Activated T-cell treated with anti-CD3 and anti-CD28 coated beads, Interleukin-2, amount 50 U/mL, for 4 hours (primary cell): ENCODE data around the gene KIF26A. TPM values are rescaled to one million over a fixed set of nuclear protein-coding genes. Genes with fewer than 3 reads are reported as not detected.
"Not testable (repeated sequence)": the region's sequence is repeated elsewhere in the genome, so short reads cannot be mapped to it uniquely, and the experiment has no call there.

Experiments used
- ATAC-seq, 2 donors: fragments of 200-7000 bp; cut with Tn5 transposase; one replicate each; pipeline ENCODE4 v1.10.0; 2021
- DNase-seq: peaks from one replicate; pipeline ENCODE4 v3.0.0-alpha.2; 2020
- H3K27me3 Mint-ChIP-seq: one replicate; pipeline ENCODE4 v1.8.0; 2021; ENCODE audit warnings: low read depth, mixed read lengths
- H3K36me3 Mint-ChIP-seq: one replicate; pipeline ENCODE4 v1.8.0; 2022; ENCODE audit warnings: mixed read lengths; ENCODE audit not compliant: insufficient read depth
- H3K4me1 Mint-ChIP-seq: one replicate; pipeline ENCODE4 v1.8.0; 2021; ENCODE audit warnings: low read depth, mixed read lengths
- H3K4me3 Mint-ChIP-seq: one replicate; pipeline ENCODE4 v1.8.0; 2021; ENCODE audit warnings: mild to moderate bottlenecking, moderate library complexity, mixed read lengths
- H3K9me3 Mint-ChIP-seq: one replicate; pipeline ENCODE4 v1.8.0; 2021; ENCODE audit warnings: mixed read lengths
- total RNA-seq, 3 donors: library from RNA; stranded (reverse); gene quantifications; one replicate each; pipeline ENCODE4 v1.2.1, GENCODE V29; 2021

KIF26A gene
- total RNA-seq, 3 donors from 2014 or later, result 0.24 to 0.86 (median 0.40) TPM

DNA sequence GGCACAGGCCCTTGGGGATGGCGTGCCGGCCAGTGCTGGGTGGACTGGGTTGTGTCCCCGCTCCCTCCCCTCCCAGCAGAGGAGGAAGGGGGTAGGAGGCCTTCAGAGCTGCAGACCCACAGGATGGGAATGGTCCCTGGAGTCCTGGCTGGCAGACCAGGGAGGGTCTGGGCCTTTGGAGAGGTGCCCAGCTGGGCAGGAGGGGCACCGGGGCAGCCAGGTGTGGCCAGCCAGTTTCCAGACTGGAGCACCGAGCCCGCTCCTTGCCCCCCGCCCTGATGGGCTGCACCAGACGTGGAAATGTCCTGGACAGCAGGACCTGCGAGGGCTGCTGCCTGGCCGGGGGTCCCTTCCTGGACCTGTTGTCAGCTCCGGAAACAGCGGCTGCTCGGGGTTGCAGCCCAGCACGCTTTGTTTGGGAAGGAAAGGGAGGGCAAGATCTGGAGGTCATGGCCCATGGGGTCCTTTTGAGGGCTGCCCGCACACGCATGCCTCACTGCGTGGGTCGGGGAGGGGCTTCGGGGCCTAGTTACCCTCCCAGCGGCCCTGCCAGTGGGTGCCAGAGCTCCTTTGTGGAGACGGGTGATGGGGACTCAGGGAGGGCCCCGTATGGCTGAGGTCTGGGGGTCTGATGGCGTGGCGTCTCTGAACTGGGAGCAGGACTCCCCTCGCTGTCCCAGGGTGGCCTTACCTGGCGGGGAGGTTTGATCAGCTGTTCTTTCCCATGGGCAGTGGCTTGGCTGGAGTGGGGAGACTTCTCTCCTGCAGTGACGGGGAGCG, 9.1 kb downstream of the KIF26A start:
- no peaks in the 10 kb centered on the region for H3K9me3 Mint-ChIP-seq
- no peak overlapping the region for H3K4me3 Mint-ChIP-seq
- H3K36me3 Mint-ChIP-seq, result no peaks in the 10 kb centered on the region
- no peak for DNase-seq
- ATAC-seq, result no peak
- peaks cover 4% of the 10 kb centered on the region for H3K27me3 Mint-ChIP-seq
- no peaks in the 10 kb centered on the region for H3K4me1 Mint-ChIP-seq

DNA sequence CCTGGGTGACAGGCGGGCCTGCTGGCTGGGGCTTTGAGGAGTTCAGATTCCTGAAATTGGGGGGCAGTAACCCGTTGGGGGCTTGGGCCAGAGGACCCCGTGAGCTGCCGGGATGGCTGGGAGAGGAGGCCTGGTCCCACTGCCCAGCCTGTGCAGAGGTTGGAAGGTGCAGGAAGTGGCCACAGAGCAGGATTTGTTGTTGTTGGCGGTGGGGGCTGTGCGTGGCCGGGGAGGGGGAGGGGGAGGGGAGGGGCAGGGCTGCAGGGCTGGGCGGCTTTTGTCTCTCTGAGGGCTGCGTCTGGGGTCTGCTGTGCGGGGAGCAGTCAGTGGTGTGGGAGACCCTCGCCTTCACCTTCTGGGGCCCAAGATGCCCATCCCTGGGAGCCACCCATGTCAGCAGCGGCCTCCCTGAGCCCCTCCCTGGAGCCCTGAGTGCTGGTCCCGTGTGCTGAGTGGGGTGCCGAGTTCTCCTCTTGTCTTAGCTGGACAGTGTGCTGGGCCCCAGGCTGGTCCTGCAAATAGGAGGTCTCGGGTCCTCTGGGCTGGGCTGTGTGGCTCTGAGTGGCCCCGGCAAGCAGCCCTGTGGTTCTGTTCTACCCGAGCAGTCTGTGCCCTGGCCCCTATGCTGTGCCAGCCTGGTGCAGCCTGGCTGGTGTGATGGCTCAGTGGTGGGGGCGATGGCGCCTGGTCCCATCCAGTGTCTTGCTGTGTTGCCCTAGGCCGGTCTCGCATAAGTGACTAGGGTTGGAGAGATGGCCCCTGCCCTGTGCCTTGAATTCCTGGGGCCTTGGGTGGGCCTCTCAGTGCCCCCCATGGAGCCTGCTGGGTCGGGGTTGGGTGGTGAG, 10.3 kb downstream of the KIF26A start:
- peaks cover 3% of the 10 kb centered on the region for H3K27me3 Mint-ChIP-seq
- no peaks in the 10 kb centered on the region for H3K36me3 Mint-ChIP-seq
- no peaks in the 10 kb centered on the region for H3K9me3 Mint-ChIP-seq
- no peaks in the 10 kb centered on the region for H3K4me1 Mint-ChIP-seq
- DNase-seq (no peak), ATAC-seq (no peak)
- no peak overlapping the region for H3K4me3 Mint-ChIP-seq

DNA sequence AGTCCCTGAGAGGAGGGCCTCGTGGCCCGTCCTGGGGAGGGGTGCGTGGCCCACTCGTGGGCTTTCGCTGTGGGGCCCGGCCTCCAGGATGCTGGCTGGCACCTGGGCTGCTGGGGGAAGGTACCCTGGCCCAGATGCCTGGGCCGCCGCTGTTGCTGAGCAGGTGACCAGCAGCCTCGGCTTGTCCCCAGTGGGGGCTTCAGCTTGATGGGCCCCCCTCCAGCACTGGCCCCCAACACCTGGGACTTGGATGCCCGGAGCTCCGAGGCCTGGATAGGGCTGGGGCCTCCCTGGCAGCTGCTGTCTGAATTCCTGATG, 10.8 kb downstream of the KIF26A start:
- Mint-ChIP-seq H3K9me3 (no peaks in the 10 kb centered on the region), H3K36me3 (no peaks in the 10 kb centered on the region), H3K4me1 (no peaks in the 10 kb centered on the region), H3K4me3 (no peak overlapping the region), H3K27me3 (peaks cover 3% of the 10 kb centered on the region)
- no peak for ATAC-seq
- DNase-seq, result no peak

DNA sequence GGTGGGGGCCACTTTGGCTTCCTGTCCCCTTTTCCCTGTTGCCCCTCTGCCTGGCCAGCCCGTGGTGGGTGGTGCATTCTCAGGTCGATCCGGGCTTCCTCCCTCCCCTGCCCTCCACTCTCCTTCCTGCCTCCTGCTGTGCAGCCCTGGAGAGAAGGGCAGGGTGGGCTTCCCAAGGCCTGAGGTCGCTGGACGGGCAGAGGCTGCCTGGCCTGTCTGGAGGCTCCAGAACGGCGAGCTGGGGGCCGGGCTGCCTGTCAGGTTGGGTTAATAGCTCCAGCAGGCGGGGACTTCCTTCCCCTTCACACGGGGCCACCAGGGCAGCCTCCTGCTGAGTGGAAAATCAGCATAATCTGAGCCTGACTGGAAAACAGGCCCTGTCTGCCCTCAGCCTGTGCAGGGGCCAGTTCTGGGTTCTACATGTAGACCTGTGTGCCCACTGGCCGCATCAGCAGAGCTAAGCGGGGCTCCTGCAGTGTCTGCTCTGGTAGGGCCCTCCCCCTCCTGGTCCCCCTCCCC, 11.3 kb downstream of the KIF26A start:
- Mint-ChIP-seq H3K9me3 (no peaks in the 10 kb centered on the region), H3K4me3 (no peak overlapping the region), H3K27me3 (peaks cover 3% of the 10 kb centered on the region), H3K36me3 (no peaks in the 10 kb centered on the region), H3K4me1 (no peaks in the 10 kb centered on the region)
- ATAC-seq (peak; percentile 49), DNase-seq (no peak)

DNA sequence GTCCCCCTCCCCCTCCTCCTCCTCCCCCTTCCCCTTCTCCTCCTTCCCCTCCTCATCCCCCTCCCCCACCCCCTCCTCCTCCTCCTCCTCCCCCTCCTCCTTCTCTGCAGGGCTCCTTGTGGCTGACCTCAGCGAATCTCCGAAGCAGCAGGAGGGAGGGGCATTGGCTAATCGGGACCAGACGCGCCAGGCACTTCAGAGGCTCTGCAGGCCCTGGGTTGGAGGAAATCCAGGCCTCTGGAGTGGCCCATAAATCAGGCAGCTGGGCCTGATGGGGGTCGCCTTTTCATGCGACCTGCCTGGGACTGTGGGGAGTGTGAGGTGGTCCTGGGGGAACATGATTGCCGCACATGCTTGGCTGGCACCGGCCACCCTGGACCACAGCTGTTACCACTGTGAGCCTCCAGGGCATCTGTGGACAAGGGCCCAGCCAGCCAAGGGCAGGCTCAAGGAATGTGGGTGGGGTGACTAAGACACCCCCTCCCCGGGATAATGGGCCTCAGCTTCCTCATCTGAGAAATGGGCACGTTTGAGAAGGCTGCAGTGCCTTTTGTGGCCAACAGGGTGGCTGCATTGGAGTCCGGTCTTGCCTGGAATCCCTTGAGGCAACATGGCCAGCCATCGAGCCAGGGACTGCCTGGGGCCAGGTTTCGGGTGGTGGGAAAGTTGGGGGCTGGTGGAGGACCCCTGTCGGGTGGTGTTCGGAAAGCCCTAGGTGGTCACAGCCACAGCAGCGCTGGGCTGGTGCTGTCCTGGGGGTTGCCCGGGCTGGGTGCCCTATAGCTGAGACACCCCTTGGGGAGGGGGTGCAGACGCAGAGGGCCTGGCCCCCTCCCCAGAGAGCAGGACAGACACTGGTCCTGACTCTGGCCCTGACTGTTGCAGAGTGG, 12.0 kb downstream of the KIF26A start:
- Mint-ChIP-seq H3K4me3 (no peak overlapping the region), H3K4me1 (no peaks in the 10 kb centered on the region), H3K9me3 (no peaks in the 10 kb centered on the region), H3K27me3 (peaks cover 2% of the 10 kb centered on the region), H3K36me3 (no peaks in the 10 kb centered on the region)
- DNase-seq (no peak), ATAC-seq (no peak)

DNA sequence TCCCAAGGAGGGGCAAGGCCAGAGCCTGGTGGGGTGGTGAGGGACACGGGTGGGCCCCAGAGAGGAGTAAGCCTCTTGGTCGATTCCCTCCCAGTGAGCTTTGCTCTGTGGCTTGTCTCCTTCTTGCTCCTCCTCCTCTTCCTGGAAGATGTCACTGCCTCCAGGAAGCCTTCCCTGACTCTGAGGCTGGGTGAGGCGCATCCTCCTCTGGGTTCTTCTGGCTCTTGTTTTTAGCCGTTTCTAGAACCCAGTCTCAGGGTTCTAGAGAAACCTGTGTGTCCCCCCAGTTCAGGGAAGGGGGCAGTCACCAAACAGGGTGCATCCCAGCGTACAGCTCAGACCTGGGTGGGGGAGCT, 12.6 kb downstream of the KIF26A start:
- Mint-ChIP-seq H3K36me3 (no peaks in the 10 kb centered on the region), H3K9me3 (no peaks in the 10 kb centered on the region), H3K4me1 (no peaks in the 10 kb centered on the region), H3K27me3 (peaks cover 2% of the 10 kb centered on the region), H3K4me3 (no peak overlapping the region)
- DNase-seq (no peak), ATAC-seq (no peak)

DNA sequence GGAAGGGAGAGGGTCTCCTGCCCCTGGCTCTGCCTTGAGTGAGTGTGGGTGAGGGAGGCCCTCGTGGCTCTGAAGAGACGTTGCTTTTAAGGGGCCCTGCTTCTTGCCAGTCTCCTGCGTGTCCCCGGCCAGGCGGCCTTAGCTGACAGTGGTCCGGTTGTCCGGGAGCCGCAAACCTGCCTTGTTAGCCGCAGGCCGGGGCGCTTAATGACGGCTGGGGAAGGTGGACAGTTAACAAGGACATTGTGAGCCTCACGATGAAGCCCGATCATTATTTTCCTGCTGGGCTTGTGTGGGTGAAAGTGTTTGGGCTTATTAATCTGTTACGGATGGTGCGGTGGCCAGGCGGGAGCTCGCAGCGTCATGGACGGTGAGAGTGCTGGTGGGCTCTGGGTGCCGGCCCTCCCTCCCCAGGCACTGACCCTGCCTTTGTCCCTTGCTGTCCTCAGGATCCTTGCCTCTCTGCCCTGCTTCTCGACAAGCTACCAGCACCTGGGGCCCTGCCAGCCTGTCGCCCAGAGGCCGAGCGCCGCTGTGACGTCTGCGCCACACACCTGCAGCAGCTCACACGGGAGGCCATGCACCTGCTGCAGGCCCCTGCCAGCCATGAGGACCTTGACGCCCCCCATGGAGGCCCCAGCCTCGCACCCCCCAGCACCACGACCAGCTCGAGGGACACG, 13.3 kb downstream of the KIF26A start:
- no peak for ATAC-seq
- Mint-ChIP-seq H3K4me3 (no peak overlapping the region), H3K4me1 (no peaks in the 10 kb centered on the region), H3K36me3 (no peaks in the 10 kb centered on the region), H3K27me3 (peaks cover 2% of the 10 kb centered on the region), H3K9me3 (no peaks in the 10 kb centered on the region)
- DNase-seq, result no peak

DNA sequence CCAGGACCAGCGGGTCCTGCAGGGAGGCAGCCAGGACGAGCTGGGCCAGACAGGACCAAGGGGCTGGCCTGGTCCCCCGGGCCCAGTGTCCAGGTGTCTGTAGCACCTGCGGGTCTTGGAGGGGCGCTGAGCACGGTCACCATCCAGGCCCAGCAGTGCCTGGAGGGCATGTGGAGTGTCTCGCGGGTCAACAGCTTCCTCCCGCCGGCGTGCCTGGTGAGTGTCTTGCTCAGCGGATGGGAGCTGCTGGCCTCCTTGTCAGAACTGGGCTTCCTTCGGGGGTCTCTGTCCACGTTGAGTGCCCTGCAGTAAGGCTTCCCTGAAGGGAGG, 13.8 kb downstream of the KIF26A start:
- Mint-ChIP-seq H3K4me1 (no peaks in the 10 kb centered on the region), H3K4me3 (no peak overlapping the region), H3K9me3 (no peaks in the 10 kb centered on the region), H3K27me3 (peaks cover 2% of the 10 kb centered on the region), H3K36me3 (no peaks in the 10 kb centered on the region)
- DNase-seq (no peak), ATAC-seq (no peak)

DNA sequence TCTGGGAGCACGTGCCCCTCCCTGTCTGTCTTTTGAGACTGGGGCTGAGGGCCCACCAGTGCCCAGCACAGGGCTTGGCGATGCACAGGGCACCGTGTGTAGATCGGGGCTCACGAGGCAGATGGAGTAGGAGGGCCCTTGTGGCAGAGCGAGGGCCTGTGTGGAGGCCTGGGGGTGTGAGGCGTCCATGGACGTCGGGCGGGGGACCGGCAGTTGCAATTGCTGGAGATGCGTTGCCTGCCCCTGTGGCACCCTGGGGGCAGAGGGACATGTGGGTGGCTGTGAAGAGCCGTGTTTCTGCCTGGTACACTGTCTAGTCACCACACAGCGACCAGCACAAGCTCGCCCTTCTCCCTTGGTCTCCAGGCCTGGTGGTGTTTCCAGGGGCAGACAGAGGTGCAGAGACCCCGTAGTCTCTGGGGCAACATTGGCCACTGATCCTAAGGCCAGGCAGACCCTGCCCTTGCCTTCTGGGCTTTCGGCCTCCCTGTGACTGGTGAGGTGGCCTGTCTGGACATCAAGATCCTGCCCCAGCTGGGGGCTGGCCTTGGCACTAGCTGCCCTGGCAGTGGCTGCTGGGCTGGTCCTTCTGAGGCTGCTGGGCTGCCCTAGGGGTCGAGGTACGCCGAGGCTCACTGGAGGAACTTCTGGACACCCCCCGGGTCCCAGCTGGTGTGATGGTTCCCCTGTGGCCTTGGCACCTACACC, 14.5 kb downstream of the KIF26A start:
- H3K27me3 Mint-ChIP-seq, result peaks cover 2% of the 10 kb centered on the region
- H3K4me3 Mint-ChIP-seq, result no peak overlapping the region
- no peaks in the 10 kb centered on the region for H3K9me3 Mint-ChIP-seq
- H3K36me3 Mint-ChIP-seq, result no peaks in the 10 kb centered on the region
- ATAC-seq (no peak), DNase-seq (no peak)
- no peaks in the 10 kb centered on the region for H3K4me1 Mint-ChIP-seq

DNA sequence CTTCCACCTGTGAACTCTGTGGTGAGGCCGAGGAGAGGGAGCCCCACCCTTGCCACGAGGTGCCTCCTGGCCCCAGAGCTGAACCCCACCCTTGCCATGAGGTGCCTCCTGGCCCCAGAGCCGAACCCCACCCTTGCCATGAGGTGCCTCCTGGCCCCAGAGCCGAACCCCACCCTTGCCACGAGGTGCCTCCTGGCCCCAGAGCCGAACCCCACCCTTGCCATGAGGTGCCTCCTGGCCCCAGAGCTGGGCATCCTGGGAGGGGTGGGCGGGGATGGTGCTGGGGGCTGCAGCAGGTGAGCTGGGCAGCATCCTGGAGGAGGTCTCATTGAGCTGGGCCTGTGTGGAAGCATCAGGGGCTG, 15.0 kb downstream of the KIF26A start:
- H3K36me3 Mint-ChIP-seq, H3K9me3 Mint-ChIP-seq, H3K4me1 Mint-ChIP-seq, H3K27me3 Mint-ChIP-seq, DNase-seq, ATAC-seq, H3K4me3 Mint-ChIP-seq: not testable (repeated sequence)

DNA sequence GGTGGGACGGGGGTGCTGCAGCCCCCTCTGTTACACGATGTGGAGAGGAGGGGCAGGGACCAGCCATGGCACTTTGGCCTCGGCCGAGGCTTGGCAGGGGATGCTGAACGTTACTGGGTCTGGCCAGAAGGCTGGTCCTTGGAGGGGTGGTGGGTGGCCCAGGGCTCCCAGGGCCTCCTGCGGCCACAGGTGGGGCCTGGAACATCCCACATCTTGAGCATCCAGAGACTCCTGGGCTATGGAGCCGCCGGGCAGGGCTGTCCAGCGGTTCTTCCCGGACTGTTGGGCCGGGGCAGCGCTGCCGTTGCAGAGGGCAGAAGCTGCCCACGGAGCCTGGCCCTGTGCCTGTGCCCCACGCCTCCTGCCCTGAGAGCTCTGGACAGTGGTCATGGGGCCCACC, 15.9 kb downstream of the KIF26A start:
- no peak for DNase-seq
- H3K9me3 Mint-ChIP-seq, result no peaks in the 10 kb centered on the region
- no peaks in the 10 kb centered on the region for H3K27me3 Mint-ChIP-seq
- ATAC-seq, result no peak
- H3K4me1 Mint-ChIP-seq, result no peaks in the 10 kb centered on the region
- no peak overlapping the region for H3K4me3 Mint-ChIP-seq
- H3K36me3 Mint-ChIP-seq, result no peaks in the 10 kb centered on the region

DNA sequence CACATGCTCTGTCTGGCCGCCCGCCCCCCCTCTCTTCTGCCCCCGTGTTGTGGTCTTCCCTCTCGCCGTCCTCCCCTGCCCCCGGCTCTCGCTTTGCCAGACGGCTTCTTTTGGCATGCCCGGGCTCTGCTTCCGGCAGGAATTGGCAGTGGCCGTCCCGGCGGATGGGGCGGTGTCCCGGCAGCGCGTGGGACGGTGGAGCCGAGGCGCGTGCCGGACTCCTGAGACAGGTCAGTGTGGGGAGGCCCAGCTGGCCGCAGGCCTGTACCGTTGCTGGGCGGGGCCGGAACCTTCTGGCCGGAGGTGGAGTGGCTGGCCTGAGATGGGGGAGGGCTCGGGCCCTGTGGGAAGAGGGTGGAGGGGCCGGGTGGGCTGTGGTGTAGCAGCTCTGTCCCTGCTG, 17.1 kb downstream of the KIF26A start:
- ATAC-seq (no peak), DNase-seq (no peak)
- no peaks in the 10 kb centered on the region for H3K36me3 Mint-ChIP-seq
- no peaks in the 10 kb centered on the region for H3K27me3 Mint-ChIP-seq
- no peaks in the 10 kb centered on the region for H3K9me3 Mint-ChIP-seq
- no peaks in the 10 kb centered on the region for H3K4me1 Mint-ChIP-seq
- H3K4me3 Mint-ChIP-seq, result no peak overlapping the region

DNA sequence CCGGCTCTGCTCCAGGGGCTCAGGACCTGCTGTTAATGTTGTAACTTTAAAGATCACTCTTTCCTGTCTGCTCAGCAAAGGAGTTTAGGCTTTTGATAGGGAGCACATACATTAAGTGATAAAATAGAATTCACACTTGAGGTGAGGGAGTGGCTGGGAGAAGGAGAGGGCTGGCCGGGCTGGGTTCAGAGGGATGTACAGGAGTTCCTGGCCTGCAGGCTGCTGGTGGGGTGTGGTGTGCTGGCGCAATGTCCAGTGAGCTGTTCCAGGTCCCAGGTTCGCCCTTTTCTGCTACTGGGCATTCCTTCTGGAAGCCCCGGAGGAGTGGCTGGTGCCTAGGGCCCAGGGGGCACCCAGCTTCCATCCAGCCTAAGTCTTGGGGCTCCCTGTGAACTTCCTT, 17.8 kb downstream of the KIF26A start:
- H3K36me3 Mint-ChIP-seq, result no peaks in the 10 kb centered on the region
- H3K4me3 Mint-ChIP-seq, result no peak overlapping the region
- no peak for ATAC-seq
- H3K27me3 Mint-ChIP-seq, result no peaks in the 10 kb centered on the region
- H3K9me3 Mint-ChIP-seq, result no peaks in the 10 kb centered on the region
- DNase-seq, result no peak
- H3K4me1 Mint-ChIP-seq, result no peaks in the 10 kb centered on the region
